NB4 (cell line): ENCODE results near the gene TFPT.

Source experiments
- POLR2A ChIP-seq: IDR thresholded peaks from 2 replicates; pipeline ENCODE4 v1.6.1; 2011; ENCODE audit warnings: mild to moderate bottlenecking; ENCODE audit not compliant: insufficient read length; ENCODE audit errors: extremely low read depth
- TF ChIP-seq, protein P1 (sequence below): IDR thresholded peaks from one replicate; pipeline ENCODE4 v1.5.1; 2012; ENCODE audit warnings: low read depth, low read length

- TF ChIP-seq, protein P1, sequence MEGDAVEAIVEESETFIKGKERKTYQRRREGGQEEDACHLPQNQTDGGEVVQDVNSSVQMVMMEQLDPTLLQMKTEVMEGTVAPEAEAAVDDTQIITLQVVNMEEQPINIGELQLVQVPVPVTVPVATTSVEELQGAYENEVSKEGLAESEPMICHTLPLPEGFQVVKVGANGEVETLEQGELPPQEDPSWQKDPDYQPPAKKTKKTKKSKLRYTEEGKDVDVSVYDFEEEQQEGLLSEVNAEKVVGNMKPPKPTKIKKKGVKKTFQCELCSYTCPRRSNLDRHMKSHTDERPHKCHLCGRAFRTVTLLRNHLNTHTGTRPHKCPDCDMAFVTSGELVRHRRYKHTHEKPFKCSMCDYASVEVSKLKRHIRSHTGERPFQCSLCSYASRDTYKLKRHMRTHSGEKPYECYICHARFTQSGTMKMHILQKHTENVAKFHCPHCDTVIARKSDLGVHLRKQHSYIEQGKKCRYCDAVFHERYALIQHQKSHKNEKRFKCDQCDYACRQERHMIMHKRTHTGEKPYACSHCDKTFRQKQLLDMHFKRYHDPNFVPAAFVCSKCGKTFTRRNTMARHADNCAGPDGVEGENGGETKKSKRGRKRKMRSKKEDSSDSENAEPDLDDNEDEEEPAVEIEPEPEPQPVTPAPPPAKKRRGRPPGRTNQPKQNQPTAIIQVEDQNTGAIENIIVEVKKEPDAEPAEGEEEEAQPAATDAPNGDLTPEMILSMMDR = no peak
- no peak for TF ChIP-seq POLR2A
Observed at GRCh38 chr19:54151362-54152035, 36.0 kb upstream of the TFPT start.
